ENCODE results near the gene LORICRIN.

DNA sequence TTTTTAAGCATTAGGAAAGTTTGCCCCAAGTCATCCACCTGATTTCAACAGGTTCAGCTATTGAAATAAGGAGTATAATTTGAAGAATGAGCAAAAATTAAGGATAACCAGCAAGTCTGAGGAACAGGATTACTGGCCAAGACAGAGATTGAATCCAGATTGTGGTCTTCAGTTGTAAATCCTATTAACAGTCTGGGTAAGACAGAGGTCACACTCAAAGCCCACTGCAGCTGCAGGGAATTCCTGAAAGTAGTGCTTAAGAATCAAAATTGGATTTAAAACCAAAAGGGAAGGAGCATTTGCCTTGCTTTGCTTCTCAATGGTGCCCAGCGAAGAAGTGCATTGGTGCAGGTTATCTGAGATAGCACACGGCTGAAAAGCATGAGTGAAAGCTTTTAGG is 6.4 kb upstream of the LORICRIN start:
- TF ChIP-seq, protein P1, sequence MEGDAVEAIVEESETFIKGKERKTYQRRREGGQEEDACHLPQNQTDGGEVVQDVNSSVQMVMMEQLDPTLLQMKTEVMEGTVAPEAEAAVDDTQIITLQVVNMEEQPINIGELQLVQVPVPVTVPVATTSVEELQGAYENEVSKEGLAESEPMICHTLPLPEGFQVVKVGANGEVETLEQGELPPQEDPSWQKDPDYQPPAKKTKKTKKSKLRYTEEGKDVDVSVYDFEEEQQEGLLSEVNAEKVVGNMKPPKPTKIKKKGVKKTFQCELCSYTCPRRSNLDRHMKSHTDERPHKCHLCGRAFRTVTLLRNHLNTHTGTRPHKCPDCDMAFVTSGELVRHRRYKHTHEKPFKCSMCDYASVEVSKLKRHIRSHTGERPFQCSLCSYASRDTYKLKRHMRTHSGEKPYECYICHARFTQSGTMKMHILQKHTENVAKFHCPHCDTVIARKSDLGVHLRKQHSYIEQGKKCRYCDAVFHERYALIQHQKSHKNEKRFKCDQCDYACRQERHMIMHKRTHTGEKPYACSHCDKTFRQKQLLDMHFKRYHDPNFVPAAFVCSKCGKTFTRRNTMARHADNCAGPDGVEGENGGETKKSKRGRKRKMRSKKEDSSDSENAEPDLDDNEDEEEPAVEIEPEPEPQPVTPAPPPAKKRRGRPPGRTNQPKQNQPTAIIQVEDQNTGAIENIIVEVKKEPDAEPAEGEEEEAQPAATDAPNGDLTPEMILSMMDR (conservative IDR thresholded peaks at IDR 0.05; ENCODE audit: low read depth, low read length) = no peak
- TF ChIP-seq EZH2phosphoT487 (IDR thresholded peaks at IDR 0.05; ENCODE audit: borderline replicate concordance, low read length) = no peak
- TF ChIP-seq EZH2 (IDR thresholded peaks at IDR 0.05; ENCODE audit: low read length, unreplicated experiment) = no peak
